GM12878 (cell line): Measurements from ENCODE around the gene MTHFD1L. TPM values are rescaled to one million over a fixed set of nuclear protein-coding genes. Genes with fewer than 3 reads are reported as not detected.
A peak's percentile ranks its signal among the peaks of the same experiment; 100 is the strongest.

Experiments
- BACH1 ChIP-seq: fragments of 450-650 bp; IDR thresholded peaks from 2 replicates; pipeline ENCODE4 v1.6.1; 2017; ENCODE audit warnings: mild to moderate bottlenecking, borderline replicate concordance
- CHD1 ChIP-seq: IDR thresholded peaks from 2 replicates; pipeline ENCODE4 v1.6.1; 2012; ENCODE audit warnings: low read depth, low read length, improper control_type of control experiment
- CREM ChIP-seq: IDR thresholded peaks from 2 replicates; pipeline ENCODE4 v1.6.1; 2014; ENCODE audit warnings: antibody characterized with exemption, low read depth
- ESRRA ChIP-seq: IDR thresholded peaks from 2 replicates; pipeline ENCODE4 v1.6.1; 2012; ENCODE audit warnings: mild to moderate bottlenecking, low read length, improper control_type of control experiment
- JUND ChIP-seq: IDR thresholded peaks from 2 replicates; pipeline ENCODE4 v1.6.1; 2012; ENCODE audit warnings: low read depth, mild to moderate bottlenecking, low read length, improper control_type of control experiment, moderate library complexity
- NR2C1 ChIP-seq: fragments of 450-650 bp; IDR thresholded peaks from 2 replicates; pipeline ENCODE4 v1.6.1; 2017; ENCODE audit warnings: antibody characterized with exemption, mild to moderate bottlenecking, moderate library complexity
- NRF1 ChIP-seq: conservative IDR thresholded peaks from 2 replicates; pipeline ENCODE4 v1.6.1; 2011; ENCODE audit warnings: mild to moderate bottlenecking, low read depth, low read length, improper control_type of control experiment
- PAX5 ChIP-seq: IDR thresholded peaks from 2 replicates; pipeline ENCODE4 v1.6.1; 2011; ENCODE audit warnings: low read depth, low read length, borderline replicate concordance
- SIN3A ChIP-seq: IDR thresholded peaks from 2 replicates; pipeline ENCODE4 v1.6.1; 2012; ENCODE audit warnings: low read depth, low read length, improper control_type of control experiment
- SMC3 ChIP-seq: IDR thresholded peaks from 2 replicates; pipeline ENCODE4 v1.6.1; 2011; ENCODE audit warnings: low read length, improper control_type of control experiment, borderline replicate concordance
- SUZ12 ChIP-seq: fragments of 200-600 bp; sonication (generic); IDR thresholded peaks from one replicate; pipeline ENCODE4 v1.6.1; 2018; ENCODE audit warnings: antibody characterized with exemption, mild to moderate bottlenecking; ENCODE audit not compliant: unreplicated experiment
- TCF3 ChIP-seq: IDR thresholded peaks from 2 replicates; pipeline ENCODE4 v1.6.1; 2012; ENCODE audit warnings: low read depth, mild to moderate bottlenecking, low read length, borderline replicate concordance; ENCODE audit not compliant: insufficient read depth
- TCF7 ChIP-seq: IDR thresholded peaks from 2 replicates; pipeline ENCODE4 v1.6.1; 2014; ENCODE audit warnings: antibody characterized with exemption, borderline replicate concordance
- ZNF384 ChIP-seq: IDR thresholded peaks from 2 replicates; pipeline ENCODE4 v1.6.1; 2012; ENCODE audit warnings: low read depth, mild to moderate bottlenecking, low read length, improper control_type of control experiment, borderline replicate concordance
- ZNF622 ChIP-seq: fragments of 450-650 bp; IDR thresholded peaks from 2 replicates; pipeline ENCODE4 v1.6.1; 2017; ENCODE audit warnings: mild to moderate bottlenecking, inconsistent platforms
- polyA plus RNA-seq, 11 experiments: library from polyadenylated mRNA; depleted of rRNA in 4 of 11; unstranded in 6 of 11; stranded (reverse) in 5 of 11; fragments of >200 nt; fragmentation: Nextera tagmentation in 4 of 11; fragmentation: Illumina TruSeq in 1 of 11; extraction: Ambion mirVana in 4 of 11; extraction: Trizol in 1 of 11; gene quantifications; 1 replicate in 1 of 11; 2 replicates in 10 of 11; pipeline versions ENCODE4 v1.2.1 to v1.2.3, GENCODE V29; 2011 to 2016; ENCODE audit warnings: inconsistent platforms in 2 of 11, missing spikeins in 2 of 11, low read depth in 1 of 11
- total RNA-seq, 4 experiments: library from RNA; depleted of rRNA in 3 of 4; stranded (reverse); fragments of >200 nt in 3 of 4; fragmentation: Illumina TruSeq in 1 of 4; extraction: Trizol in 1 of 4; gene quantifications; 2 replicates each; pipeline versions ENCODE4 v1.2.1 to v1.2.3, GENCODE V29; 2013 to 2021
- TF ChIP-seq, protein P1 (sequence below): fragments of 450-650 bp; IDR thresholded peaks from 2 replicates; pipeline ENCODE4 v1.6.1; 2017; ENCODE audit warnings: mild to moderate bottlenecking, moderate library complexity
- TF ChIP-seq, protein P2 (sequence below): IDR thresholded peaks from 2 replicates; pipeline ENCODE4 v1.6.1; 2011; ENCODE audit warnings: low read depth, low read length, improper control_type of control experiment, borderline replicate concordance
- TF ChIP-seq, protein P3 (sequence below): fragments of 450-650 bp; IDR thresholded peaks from 2 replicates; pipeline ENCODE4 v1.6.1; 2014; ENCODE audit warnings: mild to moderate bottlenecking
- TF ChIP-seq, protein P4 (sequence below): fragments of 450-650 bp; IDR thresholded peaks from 2 replicates; pipeline ENCODE4 v1.6.1; 2017; ENCODE audit warnings: mild to moderate bottlenecking, low read depth, inconsistent platforms; ENCODE audit not compliant: poor library complexity, severe bottlenecking
- TF ChIP-seq, protein P5 (sequence below): IDR thresholded peaks from 2 replicates; pipeline ENCODE4 v1.6.1; 2012; ENCODE audit warnings: low read depth, low read length, improper control_type of control experiment

The MTHFD1L gene
- total and polyA plus RNA-seq, 10 of the 15 experiments (the other 5 are each of a cell fraction or from before 2014, with no cell fraction given): 11.7 to 75.5 (median 28.8) TPM

DNA sequence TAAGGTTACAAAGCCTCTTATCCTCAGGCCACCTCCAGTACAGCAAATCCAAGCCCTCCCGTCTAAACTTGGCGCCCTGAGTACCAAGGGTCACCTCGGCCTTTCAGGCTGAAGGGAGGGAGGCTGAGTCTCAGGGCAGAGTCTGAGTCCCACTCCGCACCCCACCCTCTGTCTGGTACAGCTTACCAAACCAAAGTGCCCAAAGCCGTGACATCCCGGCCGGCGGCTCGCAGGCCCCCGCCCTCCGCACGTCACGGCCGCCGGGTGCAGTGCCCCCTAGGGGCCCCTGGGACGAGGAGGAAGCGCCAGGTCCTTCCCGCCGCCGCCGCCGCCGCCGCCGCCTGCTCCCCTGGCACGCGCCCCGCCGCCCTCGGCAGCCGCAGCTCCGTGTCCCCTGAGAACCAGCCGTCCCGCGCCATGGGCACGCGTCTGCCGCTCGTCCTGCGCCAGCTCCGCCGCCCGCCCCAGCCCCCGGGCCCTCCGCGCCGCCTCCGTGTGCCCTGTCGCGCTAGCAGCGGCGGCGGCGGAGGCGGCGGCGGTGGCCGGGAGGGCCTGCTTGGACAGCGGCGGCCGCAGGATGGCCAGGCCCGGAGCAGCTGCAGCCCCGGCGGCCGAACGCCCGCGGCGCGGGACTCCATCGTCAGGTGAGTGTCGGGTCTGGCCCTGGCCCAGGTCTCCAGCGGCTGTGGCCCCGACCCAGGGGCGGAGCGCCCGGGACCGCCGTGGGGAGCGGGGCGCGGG is at the start of gene MTHFD1L (continued):
- TF ChIP-seq, protein P1, sequence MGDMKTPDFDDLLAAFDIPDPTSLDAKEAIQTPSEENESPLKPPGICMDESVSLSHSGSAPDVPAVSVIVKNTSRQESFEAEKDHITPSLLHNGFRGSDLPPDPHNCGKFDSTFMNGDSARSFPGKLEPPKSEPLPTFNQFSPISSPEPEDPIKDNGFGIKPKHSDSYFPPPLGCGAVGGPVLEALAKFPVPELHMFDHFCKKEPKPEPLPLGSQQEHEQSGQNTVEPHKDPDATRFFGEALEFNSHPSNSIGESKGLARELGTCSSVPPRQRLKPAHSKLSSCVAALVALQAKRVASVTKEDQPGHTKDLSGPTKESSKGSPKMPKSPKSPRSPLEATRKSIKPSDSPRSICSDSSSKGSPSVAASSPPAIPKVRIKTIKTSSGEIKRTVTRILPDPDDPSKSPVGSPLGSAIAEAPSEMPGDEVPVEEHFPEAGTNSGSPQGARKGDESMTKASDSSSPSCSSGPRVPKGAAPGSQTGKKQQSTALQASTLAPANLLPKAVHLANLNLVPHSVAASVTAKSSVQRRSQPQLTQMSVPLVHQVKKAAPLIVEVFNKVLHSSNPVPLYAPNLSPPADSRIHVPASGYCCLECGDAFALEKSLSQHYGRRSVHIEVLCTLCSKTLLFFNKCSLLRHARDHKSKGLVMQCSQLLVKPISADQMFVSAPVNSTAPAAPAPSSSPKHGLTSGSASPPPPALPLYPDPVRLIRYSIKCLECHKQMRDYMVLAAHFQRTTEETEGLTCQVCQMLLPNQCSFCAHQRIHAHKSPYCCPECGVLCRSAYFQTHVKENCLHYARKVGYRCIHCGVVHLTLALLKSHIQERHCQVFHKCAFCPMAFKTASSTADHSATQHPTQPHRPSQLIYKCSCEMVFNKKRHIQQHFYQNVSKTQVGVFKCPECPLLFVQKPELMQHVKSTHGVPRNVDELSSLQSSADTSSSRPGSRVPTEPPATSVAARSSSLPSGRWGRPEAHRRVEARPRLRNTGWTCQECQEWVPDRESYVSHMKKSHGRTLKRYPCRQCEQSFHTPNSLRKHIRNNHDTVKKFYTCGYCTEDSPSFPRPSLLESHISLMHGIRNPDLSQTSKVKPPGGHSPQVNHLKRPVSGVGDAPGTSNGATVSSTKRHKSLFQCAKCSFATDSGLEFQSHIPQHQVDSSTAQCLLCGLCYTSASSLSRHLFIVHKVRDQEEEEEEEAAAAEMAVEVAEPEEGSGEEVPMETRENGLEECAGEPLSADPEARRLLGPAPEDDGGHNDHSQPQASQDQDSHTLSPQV: no peak
- TF ChIP-seq SUZ12: no peak
- TF ChIP-seq, protein P2, sequence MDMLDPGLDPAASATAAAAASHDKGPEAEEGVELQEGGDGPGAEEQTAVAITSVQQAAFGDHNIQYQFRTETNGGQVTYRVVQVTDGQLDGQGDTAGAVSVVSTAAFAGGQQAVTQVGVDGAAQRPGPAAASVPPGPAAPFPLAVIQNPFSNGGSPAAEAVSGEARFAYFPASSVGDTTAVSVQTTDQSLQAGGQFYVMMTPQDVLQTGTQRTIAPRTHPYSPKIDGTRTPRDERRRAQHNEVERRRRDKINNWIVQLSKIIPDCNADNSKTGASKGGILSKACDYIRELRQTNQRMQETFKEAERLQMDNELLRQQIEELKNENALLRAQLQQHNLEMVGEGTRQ: no peak
- TF ChIP-seq ZNF384: no peak
- TF ChIP-seq SMC3: no peak
- TF ChIP-seq CHD1: no peak
- TF ChIP-seq, protein P3, sequence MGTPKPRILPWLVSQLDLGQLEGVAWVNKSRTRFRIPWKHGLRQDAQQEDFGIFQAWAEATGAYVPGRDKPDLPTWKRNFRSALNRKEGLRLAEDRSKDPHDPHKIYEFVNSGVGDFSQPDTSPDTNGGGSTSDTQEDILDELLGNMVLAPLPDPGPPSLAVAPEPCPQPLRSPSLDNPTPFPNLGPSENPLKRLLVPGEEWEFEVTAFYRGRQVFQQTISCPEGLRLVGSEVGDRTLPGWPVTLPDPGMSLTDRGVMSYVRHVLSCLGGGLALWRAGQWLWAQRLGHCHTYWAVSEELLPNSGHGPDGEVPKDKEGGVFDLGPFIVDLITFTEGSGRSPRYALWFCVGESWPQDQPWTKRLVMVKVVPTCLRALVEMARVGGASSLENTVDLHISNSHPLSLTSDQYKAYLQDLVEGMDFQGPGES: no peak
- TF ChIP-seq, protein P4, sequence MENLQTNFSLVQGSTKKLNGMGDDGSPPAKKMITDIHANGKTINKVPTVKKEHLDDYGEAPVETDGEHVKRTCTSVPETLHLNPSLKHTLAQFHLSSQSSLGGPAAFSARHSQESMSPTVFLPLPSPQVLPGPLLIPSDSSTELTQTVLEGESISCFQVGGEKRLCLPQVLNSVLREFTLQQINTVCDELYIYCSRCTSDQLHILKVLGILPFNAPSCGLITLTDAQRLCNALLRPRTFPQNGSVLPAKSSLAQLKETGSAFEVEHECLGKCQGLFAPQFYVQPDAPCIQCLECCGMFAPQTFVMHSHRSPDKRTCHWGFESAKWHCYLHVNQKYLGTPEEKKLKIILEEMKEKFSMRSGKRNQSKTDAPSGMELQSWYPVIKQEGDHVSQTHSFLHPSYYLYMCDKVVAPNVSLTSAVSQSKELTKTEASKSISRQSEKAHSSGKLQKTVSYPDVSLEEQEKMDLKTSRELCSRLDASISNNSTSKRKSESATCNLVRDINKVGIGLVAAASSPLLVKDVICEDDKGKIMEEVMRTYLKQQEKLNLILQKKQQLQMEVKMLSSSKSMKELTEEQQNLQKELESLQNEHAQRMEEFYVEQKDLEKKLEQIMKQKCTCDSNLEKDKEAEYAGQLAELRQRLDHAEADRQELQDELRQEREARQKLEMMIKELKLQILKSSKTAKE: no peak
- TF ChIP-seq, protein P5, sequence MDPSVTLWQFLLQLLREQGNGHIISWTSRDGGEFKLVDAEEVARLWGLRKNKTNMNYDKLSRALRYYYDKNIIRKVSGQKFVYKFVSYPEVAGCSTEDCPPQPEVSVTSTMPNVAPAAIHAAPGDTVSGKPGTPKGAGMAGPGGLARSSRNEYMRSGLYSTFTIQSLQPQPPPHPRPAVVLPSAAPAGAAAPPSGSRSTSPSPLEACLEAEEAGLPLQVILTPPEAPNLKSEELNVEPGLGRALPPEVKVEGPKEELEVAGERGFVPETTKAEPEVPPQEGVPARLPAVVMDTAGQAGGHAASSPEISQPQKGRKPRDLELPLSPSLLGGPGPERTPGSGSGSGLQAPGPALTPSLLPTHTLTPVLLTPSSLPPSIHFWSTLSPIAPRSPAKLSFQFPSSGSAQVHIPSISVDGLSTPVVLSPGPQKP: no peak
- TF ChIP-seq TCF3: 0 out of 2 replicates have a peak, but pooled peaks have one; percentile 31
- no peak for TF ChIP-seq SIN3A
- TF ChIP-seq CREM: peak; percentile 90
- TF ChIP-seq NR2C1: no peak
- no peak for TF ChIP-seq NRF1
- TF ChIP-seq PAX5: no peak
- TF ChIP-seq ESRRA: no peak
- no peak for TF ChIP-seq TCF7
- TF ChIP-seq BACH1: peak; percentile 3; the same call in 1 of the 2 replicates
- no peak for TF ChIP-seq JUND
- TF ChIP-seq ZNF622: no peak
